Limb (tissue), 2 donors: ENCODE results near the gene GJC2.
"Not testable (repeated sequence)": the region's sequence is repeated elsewhere in the genome, so short reads cannot be mapped to it uniquely, and the experiment has no call there.

Source experiments
- DNase-seq, 2 donors: peaks; one replicate each; pipeline ENCODE4 v3.0.0-alpha.2; 2016; ENCODE audit errors: extremely low spot score in 2 of 2

The GJC2 gene

DNA sequence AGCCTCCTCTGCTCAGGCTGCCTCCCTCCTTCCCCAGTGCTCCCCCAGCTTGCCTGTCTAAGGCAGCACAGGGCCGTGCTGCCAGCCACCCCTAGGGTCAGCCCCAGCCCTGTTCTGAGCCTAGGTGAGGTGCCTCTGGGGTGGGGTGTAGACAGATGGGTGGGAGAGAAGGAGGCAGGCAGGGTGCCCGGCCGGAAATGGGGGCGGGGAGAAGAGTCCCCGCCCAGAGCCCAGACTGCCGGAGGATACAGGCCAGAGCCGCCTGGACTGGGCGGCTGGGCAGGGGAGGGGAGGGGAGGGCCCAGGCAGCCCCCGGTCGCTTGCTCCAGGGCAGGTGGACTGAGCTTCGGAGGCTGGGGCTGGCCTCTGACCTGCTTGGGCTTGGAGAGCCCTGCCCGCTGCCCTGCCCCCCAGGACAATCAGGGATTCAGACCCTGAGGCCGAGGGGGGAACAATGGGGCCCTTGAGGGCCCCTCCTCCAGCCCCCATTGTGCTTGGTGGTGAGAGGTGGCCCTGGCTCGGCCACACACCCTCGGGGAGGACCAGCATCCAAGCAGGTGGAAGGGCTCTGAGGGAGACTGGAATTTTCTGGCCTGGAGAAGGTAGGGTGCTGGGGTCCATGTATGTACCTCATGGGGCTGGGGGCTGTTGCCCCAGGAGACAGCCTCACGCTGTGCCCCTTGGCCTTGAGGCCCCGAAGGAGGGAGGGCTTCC lies at the start of gene GJC2:
Gene GJC2 (plus strand): TSS at position 525 of the 714 bp plus-strand sequence. CDS start 7,829 bp downstream, outside the sequence.
- peak in 1 of 2 donors; percentile 43 for DNase-seq

DNA sequence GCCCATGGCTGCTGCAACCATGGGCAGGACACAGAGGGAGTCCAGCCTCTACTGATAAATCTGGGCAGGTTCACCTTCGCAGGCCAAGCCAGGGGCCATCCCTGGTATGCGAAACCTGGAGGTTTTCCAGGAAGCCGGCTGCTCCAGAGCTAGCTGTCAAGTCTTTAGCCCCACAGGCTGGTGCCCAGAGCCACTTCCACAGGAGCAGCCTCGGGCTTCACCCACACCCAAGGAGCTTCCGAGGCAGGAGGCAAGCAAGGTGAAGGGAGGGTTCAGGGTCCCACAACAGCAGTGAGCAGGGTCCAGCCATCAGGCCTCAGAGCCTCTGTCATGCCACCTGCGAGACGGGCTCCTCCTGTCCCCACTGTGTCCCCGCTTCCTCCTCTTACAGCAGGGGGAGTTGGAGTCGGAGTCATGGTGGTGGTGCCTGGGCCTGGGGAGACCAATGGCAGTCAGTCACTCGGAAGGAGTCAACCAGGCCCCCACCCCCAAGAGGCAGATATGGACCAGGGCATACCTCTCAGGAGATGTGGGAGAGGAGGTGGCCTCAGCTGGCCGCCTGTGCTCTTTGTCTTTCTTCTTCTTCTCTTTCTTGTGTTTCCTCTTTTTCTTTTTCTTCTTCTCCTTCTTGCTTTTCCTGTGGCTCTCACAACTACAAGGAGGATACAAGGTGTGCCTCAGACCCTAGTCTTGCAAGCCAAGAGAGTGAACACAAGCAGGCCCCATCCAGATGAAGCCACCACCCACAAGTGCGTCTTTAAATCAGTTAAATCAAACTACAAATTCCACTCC lies 48.7 kb upstream of the GJC2 start:
- DNase-seq = no peak

DNA sequence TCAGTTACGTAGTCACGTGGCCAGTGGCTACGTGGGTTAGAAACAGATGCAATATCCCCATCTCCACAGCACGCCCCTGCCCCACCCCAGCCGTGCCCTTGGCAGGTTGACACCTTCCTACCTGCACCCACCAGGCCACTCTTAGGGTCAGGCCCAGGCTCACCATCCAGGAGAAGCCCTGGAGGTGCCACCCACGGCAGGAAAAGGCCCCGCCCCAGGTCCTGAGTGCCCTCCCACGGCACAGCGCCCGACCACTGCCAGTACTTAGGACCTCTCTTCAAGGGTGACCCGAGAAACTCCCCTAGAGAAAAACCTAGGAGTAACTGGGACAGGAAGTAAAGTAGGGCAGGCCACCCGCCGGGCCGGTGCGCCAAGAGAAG lies 48.1 kb upstream of the GJC2 start:
- no peak for DNase-seq

DNA sequence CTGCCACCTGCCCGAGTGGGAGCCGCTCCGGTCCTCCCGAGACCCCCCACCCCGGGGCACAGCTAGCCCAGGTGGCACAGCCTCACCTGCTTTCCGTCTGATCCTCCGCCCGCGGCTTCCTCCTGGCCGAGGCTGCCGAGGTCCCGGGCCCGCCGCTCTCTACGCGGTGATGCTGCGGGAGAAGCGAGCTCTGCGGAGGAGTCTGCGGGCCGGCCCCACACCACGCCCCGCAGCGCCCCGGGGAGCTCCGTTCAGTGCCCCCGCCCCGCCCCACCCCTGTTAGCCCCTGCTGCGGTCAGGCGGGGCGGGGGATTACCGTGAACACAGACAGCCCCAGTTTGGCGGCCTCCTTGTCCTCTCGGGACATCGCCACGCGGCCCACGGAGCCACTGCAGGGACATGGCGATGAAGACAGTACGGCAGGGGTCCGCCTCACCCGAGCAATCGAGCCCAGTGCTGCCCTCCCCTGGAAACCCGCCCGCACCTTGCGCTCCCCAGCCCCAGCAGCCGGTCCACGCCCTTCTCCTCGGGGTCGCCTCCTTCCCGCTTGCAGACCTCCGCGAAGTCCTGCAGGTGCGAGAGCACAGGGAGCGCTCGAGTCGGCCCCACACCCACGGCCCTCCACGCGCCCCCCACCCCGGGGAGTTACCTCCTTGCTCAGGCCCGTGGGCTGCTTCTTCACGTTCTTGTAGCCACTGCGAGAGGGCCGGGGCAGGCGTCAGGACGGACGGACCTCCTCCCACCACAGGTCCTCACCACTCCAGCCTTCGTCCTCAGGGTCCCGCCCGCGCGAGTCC lies 47.5 kb upstream of the GJC2 start:
- DNase-seq = peak in 1 of 2 donors; percentile 60

DNA sequence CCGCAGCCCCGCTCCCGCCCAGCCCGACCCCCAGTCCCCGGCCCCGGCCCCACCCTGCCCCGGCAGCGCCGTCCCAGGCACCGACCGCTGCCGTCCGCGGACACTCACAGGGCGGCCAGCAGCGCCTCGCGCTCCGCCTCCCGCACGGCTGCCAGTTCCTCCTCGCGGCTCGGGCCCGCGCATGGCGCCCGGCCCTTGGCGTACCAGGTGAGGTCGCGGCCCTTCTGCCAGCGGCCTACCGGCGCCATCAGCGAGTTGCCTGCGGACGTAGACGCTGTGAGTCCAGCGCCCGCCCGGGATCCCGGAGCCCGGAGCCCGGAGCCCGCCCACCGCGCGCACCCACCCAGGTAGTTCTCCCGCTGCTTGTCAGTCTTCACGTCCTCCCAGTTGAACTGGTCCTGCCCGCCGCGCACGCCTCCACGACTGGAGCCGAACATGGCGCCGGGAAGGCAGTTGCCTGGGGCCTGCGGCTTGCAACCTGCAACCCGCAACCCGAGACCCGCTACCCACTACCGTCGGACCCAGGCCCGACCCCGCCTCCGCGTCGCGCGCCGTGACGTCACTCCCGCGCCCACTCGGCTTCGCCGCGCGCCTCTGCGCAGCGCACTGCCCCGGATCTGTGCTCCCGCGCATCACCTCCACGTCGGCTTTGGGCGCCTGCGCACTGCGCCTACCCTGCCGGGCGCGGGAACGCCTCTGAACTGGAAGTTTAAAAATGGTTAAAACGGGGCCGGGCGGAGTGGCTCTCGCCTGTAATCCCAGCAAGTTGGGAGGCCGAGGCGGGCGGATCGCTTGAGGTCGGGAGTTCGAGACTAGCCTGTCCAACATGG lies 46.7 kb upstream of the GJC2 start, which contains the start of gene C1orf35:
Gene C1orf35 (minus strand): TSS at position 535 of the 830 bp plus-strand sequence. CDS start 98 bp downstream, at position 437.
- DNase-seq = peak; percentile 95 to 98

DNA sequence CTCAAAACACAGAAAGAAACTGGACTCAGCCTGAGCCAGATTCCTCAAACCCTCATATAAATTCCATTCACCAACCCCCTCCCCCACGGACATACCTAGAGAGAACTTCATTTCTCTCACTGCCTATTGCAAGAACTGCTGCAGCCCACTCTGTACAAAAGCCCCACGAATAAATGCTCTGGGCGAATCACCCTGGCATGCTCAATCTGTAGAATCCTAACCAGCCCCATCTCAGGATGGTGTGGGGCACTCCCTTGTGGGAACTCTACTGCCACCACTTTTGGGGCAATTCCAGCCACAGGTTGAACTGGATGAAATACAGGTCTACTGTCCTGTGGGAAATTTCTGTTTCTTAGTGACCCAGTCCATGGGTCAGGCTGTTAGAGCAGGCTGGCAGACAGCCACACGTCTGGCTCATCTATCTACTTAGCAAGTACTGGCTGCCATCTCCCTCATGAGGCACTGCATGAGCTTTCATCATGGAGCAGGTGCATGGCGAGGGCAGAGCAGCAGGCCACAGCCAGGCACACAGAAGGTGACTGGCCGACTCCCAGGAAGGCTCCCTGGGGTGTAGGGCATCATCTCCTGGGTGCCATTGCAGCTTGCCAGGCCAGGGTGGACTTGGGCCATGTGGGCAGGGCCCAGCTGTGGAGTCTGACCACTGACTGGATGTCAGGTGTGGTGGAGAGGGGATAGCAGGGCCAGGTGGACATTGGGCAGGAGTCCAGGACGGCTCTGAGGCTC lies 45.0 kb upstream of the GJC2 start:
- DNase-seq = no peak

DNA sequence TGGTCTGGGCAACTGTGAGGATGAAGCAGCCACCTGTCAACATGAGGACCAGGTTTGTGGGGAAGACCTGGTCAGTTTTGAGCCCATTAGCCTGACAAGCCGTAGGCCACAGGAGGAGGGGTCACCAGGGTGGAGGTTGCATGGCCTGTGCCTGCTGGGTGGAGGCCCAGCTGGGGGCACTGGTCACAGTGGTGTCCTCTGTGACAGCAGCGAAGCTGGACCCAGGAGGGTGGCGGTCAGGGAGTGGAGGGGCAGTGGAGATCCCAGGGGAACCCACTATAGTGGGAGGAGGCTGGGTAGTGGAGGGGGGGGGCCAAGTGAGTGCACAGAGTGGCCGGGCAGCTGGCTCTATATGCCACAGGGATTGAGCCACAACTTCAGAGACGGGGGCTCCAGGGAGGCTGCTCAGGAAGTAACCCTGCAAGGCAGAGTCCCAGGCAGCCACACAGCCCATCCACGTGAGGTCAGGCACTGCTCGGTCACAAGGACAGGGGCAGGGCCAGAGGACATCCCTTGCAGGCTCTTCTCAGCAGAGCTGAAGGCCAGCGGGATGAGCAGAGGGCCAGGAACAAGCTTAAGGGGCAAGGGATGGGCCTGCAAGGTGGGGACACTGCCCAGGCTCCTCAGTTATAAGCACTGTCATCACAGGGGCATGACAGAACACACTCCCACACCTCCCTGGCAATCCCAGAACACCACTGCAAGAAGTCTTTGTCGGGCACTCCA lies 44.3 kb upstream of the GJC2 start:
- no peak for DNase-seq

DNA sequence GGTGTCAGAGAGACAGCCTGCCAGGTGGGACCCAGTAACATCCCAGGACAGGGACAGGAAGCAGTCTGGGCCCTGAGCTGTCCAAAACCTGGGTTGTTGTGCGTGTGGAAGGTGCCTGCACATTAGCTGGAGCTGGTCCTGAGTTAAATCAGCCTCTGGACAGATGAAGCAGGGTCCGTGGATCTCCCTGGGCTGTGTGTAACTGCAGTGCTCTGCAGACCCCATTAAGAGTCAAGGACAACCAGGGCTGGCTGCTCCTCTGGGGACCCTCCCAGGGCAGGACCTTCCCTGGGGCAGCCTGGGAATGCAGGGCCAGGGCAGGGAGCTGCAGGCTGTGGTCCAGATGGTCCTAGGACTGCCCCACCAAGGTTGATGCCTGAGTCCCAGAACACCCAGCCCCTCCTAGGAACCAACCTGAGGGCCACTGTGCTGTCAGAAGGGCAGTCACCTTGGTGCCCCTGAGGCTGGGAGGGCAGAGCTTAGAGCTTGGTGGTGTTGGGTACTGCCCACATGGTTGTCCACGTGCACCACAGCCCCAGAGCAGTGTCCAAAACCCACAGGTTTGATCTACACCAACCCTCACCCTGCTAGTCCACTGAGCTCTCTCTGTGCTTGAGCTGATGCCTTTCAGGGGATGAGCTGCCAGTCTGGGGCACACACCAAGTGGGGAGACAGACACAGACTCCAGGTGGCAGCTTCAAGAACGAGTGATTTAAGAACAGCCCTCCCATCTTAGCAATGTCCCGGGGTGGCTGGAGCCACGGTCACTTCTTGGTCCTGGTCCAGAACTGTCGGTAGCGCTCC lies 43.5 kb upstream of the GJC2 start:
- no peak for DNase-seq

DNA sequence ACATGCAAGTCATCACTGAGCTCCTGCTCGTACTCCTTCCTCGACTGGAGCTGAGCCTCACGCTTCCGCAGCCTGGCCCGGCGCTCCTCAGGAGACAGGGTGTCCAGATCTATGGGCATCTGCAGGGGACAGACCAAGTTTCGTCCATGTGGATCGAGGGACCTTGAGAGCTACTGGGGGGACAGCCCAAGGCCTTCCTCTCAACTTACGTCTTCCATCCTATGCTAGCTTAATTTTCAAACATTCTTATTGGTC lies 43.0 kb upstream of the GJC2 start:
- no peak for DNase-seq

DNA sequence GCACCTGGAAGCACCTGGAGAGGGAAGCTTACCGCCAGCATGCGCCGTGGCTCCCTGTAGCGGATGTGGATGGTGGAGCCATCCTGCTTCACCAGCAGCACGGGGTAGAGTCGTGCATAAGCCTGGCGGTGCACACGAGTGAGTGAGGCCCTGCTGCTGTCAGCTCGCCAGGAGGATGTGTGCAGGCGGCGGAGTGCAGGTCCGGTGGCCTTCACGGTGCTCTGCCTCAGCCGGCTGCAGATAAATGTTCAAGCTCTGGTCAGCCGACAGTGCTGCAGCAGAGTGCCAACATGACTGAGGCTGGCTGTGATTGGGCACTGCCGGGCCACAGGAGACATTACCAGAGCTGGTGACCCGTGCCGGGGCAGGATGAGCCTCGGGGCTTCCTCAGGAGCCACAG lies 42.1 kb upstream of the GJC2 start:
- no peak for DNase-seq

DNA sequence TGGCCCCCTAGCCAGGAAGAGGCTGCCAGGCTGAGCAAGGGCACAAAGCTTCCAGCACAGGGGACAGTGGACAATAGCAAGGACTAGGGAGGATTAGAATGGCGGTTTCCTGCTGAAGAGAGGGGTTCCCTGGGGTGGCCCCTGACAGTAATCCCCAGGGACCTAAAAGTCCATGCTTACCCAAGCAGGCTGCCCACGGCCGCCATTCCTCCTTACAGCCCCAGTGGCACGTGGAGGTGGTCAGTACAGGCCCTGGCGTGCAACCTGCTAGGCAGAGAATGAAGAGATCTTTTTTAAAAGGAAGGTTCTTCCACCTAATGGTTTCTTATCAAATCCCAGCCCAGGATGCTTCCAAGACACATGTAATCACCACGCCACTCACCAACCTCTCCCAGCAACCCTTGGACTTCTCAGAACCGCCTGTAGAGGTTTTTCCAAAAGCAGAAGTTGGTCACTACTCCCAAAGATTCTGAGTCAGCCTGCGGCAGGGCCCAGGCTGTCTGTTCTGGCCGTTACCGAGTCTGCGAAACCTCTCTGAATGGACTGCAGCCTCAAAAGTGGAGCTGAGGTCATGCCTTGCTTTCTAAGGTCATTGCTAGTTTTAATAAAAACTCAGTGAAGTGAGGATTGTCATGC lies 41.6 kb upstream of the GJC2 start:
- no peak for DNase-seq

DNA sequence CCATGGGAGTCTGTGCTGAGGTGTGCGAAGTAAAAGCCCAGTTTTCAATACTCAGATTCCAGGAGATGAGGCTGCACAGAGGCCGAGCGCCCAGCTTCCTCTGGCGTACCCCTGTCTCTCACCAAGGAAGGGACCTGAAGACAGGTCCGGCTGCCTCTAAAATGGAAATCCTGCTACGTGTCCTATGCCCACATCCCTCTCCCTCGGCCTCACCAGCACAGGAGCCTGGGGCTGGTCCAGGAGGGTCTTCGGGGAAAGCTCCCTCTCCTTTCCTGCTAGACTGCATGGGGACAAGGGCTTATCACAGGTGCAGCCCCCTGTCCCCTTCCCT lies 41.0 kb upstream of the GJC2 start:
- DNase-seq = no peak

DNA sequence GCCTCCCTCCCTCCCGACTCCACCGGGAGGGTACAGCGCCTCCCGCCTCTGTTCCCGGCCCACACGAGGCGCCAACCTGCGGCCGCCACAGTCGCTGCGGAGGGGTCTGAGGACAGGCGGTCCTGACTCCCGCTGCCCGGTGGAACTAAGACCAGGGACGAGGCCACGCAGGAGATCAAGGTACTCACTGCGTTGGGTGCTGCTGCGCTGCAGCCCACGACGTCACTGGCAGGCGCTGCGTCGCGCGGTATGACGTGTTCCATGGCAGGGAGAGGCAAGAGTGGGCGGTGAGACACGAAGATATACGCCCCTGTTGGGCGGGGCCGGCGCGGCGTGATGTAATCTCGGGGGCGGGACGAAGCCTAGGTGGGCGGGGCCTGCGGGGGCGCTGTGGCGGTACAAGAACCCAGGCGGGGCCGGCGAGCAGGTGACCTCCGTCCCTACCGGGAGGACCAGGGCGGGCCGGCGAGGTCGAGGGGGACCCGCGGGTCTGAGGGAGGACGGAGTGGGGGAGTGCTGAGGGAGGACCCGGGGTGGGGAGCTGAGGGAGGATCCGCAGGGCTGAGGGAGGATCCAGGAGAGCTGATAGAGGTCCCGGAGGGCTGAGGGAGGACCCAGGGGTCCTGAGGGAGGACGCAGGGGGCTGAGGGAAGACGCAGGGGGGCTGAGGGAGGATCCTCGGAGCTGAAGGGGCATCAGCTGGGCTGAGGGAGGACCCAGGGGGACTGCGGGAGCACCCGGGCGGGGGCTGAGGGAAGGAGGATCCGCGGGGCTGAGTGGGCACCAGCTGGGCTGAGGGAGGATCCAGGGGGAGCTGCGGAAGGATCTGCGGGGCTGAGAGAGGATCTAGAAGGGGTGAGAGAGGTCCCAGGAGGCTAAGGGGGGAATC lies 40.4 kb upstream of the GJC2 start, which contains the start of gene MRPL55:
Gene MRPL55 (minus strand): TSS at position 227 of the 889 bp plus-strand sequence. CDS start 1,039 bp downstream, outside the sequence.
- DNase-seq = peak; percentile 95 to 100

DNA sequence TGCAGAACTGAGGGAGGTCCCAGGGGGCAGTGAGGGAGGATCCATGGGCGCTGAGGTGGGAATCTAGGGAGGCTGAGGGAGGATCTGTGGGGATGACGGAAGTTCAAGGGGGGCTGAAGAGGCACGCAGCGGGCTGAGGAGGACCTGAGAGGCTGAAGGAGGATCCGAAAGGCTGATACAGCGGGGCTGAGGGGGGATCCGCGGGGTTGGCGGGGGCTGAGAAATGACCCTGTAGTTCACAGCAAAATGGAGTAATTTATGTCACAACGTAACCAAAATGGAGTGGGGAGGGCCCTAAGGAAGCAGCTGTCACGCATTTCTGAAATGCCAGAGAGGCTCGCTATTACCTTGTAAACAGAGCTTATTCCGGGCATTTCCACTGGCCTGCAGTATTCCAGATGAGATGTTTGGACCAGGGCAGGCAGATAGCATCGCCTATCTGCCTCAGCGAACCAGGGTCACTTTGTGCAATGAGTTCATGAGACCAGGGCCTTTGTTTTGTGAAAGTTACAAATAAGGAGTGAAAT lies 39.7 kb upstream of the GJC2 start:
- DNase-seq = no peak

DNA sequence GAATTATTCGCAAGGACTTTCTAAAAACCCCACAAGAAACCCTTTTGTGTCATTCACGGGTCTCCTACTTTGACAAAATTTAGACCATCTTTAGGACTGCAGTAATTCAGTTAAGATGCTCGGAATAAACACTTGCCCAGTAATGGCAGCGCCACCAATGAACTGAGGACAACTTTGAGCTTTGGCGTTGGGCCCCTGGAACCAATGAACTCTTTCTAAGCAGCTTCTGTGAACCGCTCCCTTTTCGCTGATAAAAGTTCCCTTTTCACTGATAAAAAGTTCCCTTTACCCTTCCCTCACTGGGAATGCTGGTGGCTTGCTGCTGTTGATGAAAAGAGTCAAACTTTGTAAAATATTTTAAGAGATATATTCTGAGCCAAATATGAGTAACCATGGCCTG lies 39.2 kb upstream of the GJC2 start:
- no peak for DNase-seq

DNA sequence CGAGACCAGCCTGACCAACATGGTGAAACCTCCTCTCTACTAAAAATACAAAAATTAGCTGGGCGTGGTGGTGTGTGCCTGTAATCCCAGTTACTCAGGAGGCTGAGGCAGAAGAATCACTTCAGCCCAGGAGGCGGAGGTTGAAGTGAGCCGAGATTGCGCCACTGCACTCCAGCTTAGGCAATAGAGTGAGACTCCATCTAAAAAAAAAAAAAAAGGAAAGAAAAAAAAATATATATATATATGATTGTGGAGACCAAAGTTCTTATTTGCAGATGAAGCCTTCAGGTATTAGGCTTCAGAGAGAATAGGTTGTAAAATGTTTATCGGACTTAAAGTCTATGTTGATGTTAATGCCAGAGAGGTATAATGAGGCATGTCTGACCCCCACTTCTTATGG lies 38.4 kb upstream of the GJC2 start:
- not testable (repeated sequence) for DNase-seq

DNA sequence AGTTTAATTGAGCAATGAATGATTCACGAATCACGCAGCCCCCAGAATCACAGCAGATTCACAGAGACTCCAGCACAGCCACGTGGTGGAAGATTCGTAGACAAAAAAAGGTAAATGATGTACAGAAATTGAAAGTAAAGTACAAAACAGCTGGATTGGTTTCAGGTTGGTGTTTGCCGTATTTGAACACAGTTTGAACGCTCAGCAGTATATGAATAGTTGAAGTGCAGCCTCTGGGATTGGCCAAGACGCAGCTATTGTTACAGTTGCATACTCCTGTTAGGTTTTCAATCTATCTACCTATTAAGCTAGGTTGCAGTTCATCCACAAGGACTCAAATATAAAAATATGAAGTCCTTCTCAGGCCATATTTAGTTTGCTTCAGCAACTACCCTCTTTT lies 37.6 kb upstream of the GJC2 start:
- DNase-seq = no peak
